CD14-positive monocyte (primary cell): ENCODE data around the gene SHROOM2. TPM values are rescaled to one million over a fixed set of nuclear protein-coding genes. Genes with fewer than 3 reads are reported as not detected.

Experiments
- DNase-seq, 3 donors: peaks; one replicate each; pipeline ENCODE4 v3.0.0-alpha.2; 2011 to 2022
- H2AFZ ChIP-seq: 2 replicates; pipeline ENCODE4 v1.6.0; 2012; ENCODE audit warnings: mild to moderate bottlenecking, low read depth, low read length, inconsistent platforms; ENCODE audit not compliant: insufficient read depth, poor library complexity, severe bottlenecking
- H3K27ac ChIP-seq, 2 donors: 1 replicate in 1 of 2; 2 replicates in 1 of 2; pipeline ENCODE4 v1.5.1; 2012 to 2013; ENCODE audit warnings: low read length in 2 of 2, control low read depth in 1 of 2, inconsistent platforms in 1 of 2, low read depth in 1 of 2, mild to moderate bottlenecking in 1 of 2
- H3K27me3 ChIP-seq, 2 donors: one replicate each; pipeline versions ENCODE4 v1.6.0 to v1.6.1; 2011 to 2013; ENCODE audit warnings: low read length in 2 of 2; ENCODE audit not compliant: control insufficient read depth in 2 of 2, insufficient read depth in 2 of 2
- H3K36me3 ChIP-seq, 2 donors: replicated peaks in 1 of 2; 1 replicate in 1 of 2; 2 replicates in 1 of 2; pipeline versions ENCODE4 v1.5.1 to v1.6.1; 2012 to 2013; ENCODE audit warnings: low read length in 2 of 2, control low read depth in 1 of 2, inconsistent platforms in 1 of 2, mild to moderate bottlenecking in 1 of 2; ENCODE audit not compliant: insufficient read depth in 2 of 2, control insufficient read depth in 1 of 2
- H3K4me1 ChIP-seq, 2 donors: 1 replicate in 1 of 2; 2 replicates in 1 of 2; pipeline versions ENCODE4 v1.5.1 to v1.6.1; 2012 to 2013; ENCODE audit warnings: low read length in 2 of 2, control low read depth in 1 of 2, inconsistent platforms in 1 of 2, mild to moderate bottlenecking in 1 of 2, moderate library complexity in 1 of 2; ENCODE audit not compliant: insufficient read depth in 2 of 2, control insufficient read depth in 1 of 2
- H3K4me2 ChIP-seq: replicated peaks from 2 replicates; pipeline ENCODE3; 2012; ENCODE audit warnings: low read length, moderate library complexity, mild to moderate bottlenecking; ENCODE audit not compliant: poor library complexity, severe bottlenecking; ENCODE audit errors: extremely low read depth
- H3K4me3 ChIP-seq, 3 experiments: fragments of 200-600 bp in 1 of 3; sonication (generic) in 1 of 3; replicated peaks in 1 of 3; 1 replicate in 2 of 3; 2 replicates in 1 of 3; pipeline ENCODE4 v1.5.1; 2011 to 2013; ENCODE audit warnings: low read length in 3 of 3, mild to moderate bottlenecking in 3 of 3, control low read depth in 2 of 3, low read depth in 2 of 3, inconsistent platforms in 1 of 3, moderate library complexity in 1 of 3
- H3K79me2 ChIP-seq: 2 replicates; pipeline ENCODE4 v1.6.0; 2012; ENCODE audit warnings: mild to moderate bottlenecking, control low read depth, inconsistent platforms, low read length, moderate library complexity; ENCODE audit not compliant: insufficient read depth
- H3K9ac ChIP-seq: 2 replicates; pipeline ENCODE4 v1.6.0; 2017; ENCODE audit warnings: low read length, mild to moderate bottlenecking; ENCODE audit not compliant: insufficient read depth, poor library complexity, severe bottlenecking
- H3K9me3 ChIP-seq, 2 donors: replicated peaks in 1 of 2; 1 replicate in 1 of 2; 2 replicates in 1 of 2; pipeline versions ENCODE4 v1.5.1 to v1.6.1; 2012 to 2013; ENCODE audit warnings: low read length in 2 of 2, control low read depth in 1 of 2; ENCODE audit not compliant: control insufficient read depth in 1 of 2, insufficient read depth in 1 of 2
- H4K20me1 ChIP-seq: 2 replicates; pipeline ENCODE4 v1.6.0; 2012; ENCODE audit warnings: mild to moderate bottlenecking, low read length, control low read depth, moderate library complexity; ENCODE audit not compliant: insufficient read depth
- H3K27ac Mint-ChIP-seq, 7 donors: one replicate each; pipeline ENCODE4 v1.8.0; 2020; ENCODE audit warnings: mild to moderate bottlenecking in 7 of 7, mixed read lengths in 7 of 7, moderate library complexity in 6 of 7, inconsistent platforms in 2 of 7
- H3K27me3 Mint-ChIP-seq, 3 donors: one replicate each; pipeline ENCODE4 v1.8.0; 2021 to 2022; ENCODE audit warnings: low read depth in 3 of 3, mild to moderate bottlenecking in 3 of 3, mixed read lengths in 3 of 3, moderate library complexity in 3 of 3, inconsistent platforms in 1 of 3
- H3K36me3 Mint-ChIP-seq, 2 donors: one replicate each; pipeline ENCODE4 v1.8.0; 2020; ENCODE audit warnings: mixed read lengths in 2 of 2, inconsistent platforms in 1 of 2, mild to moderate bottlenecking in 1 of 2
- H3K4me1 Mint-ChIP-seq: one replicate; pipeline ENCODE4 v1.8.0; 2020; ENCODE audit warnings: mild to moderate bottlenecking, mixed read lengths
- H3K4me3 Mint-ChIP-seq, 2 donors: one replicate each; pipeline ENCODE4 v1.8.0; 2020; ENCODE audit warnings: mild to moderate bottlenecking in 2 of 2, mixed read lengths in 2 of 2, moderate library complexity in 1 of 2
- H3K9me3 Mint-ChIP-seq, 7 donors: one replicate each; pipeline ENCODE4 v1.8.0; 2020 to 2022; ENCODE audit warnings: mixed read lengths in 7 of 7, mild to moderate bottlenecking in 6 of 7, moderate library complexity in 6 of 7, inconsistent platforms in 2 of 7
- CTCF ChIP-seq: fragments of 200-600 bp; IDR thresholded peaks from one replicate; pipeline ENCODE4 v1.8.0; 2022; ENCODE audit warnings: antibody characterized with exemption, mild to moderate bottlenecking
- WGBS: methylation state at CpG from one replicate; pipeline ENCODE4 v1.1.5; 2013; ENCODE audit warnings: missing lambda C conversion rate; ENCODE audit not compliant: insufficient coverage; 5-methylcytosine and 5-hydroxymethylcytosine counted together
- intact Hi-C, 2 donors: fragments of 100-400 bp; cut with micrococcal nuclease; formaldehyde crosslinking; loops; one replicate each; pipeline versions ENCODE4 v1.15.0 to v1.15.1; 2023
- polyA plus RNA-seq, 3 donors: library from polyadenylated mRNA; depleted of rRNA in 1 of 3; unstranded in 2 of 3; stranded (reverse) in 1 of 3; fragments of 300-500 nt in 2 of 3; fragments of >200 nt in 1 of 3; fragmentation: Illumina TruSeq in 2 of 3; gene quantifications; 1 replicate in 2 of 3; 2 replicates in 1 of 3; pipeline ENCODE4 v1.2.3, GENCODE V29; 2012 to 2021

SHROOM2 gene
- polyA plus RNA-seq, 3 donors: not detected

DNA sequence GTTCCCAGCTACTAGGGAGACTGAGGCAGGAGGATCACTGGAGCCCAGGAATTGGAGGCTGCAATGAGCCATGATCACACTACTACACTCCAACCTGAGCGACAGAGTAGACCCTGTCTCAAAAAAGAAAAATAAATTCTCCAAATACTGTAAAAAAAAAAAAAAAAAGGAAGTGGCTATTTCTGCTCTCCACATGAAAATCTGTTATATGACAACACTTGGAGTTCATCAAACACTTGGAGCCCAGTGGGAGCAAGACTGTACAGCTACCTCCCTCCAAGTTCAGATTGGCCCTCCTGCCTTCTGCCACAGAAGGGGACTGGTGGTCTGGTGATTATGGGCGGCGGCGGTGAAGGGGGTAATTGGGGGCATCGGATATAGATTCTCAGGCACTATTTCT lies 172.0 kb downstream of the SHROOM2 start:
- intact Hi-C loops: no loop called here
- peaks cover 3 to 8% of the 10 kb centered on the region in 2 donors for H3K4me1 ChIP-seq
- no peak for TF ChIP-seq CTCF
- no peak overlapping the region for H3K4me3 ChIP-seq
- no peak for DNase-seq
- H3K27ac ChIP-seq: no peak overlapping the region
- no peak overlapping the region for H3K27ac Mint-ChIP-seq
- H3K36me3 ChIP-seq: no peaks in the 10 kb centered on the region
- no peak overlapping the region for H2AFZ ChIP-seq
- H3K4me2 ChIP-seq: no peak overlapping the region
- no peaks in the 10 kb centered on the region for H3K36me3 Mint-ChIP-seq
- no peaks in the 10 kb centered on the region for H3K27me3 ChIP-seq
- H3K4me1 Mint-ChIP-seq: peaks cover 21% of the 10 kb centered on the region
- no CpG with 5 or more reads among the region's 5 CpGs for WGBS
- peaks cover 5 to 23% (median 7%) of the 10 kb centered on the region in 3 donors for H3K27me3 Mint-ChIP-seq
- no peak overlapping the region for H3K9ac ChIP-seq
- peaks cover 4 to 23% (median 14%) of the 10 kb centered on the region in 7 donors for H3K9me3 Mint-ChIP-seq
- H3K79me2 ChIP-seq: no peaks in the 10 kb centered on the region
- peaks cover 12 to 16% of the 10 kb centered on the region in 2 donors for H3K9me3 ChIP-seq
- no peaks in the 10 kb centered on the region for H4K20me1 ChIP-seq
- peak overlapping the region in 1 of 2 donors; percentile 39 for H3K4me3 Mint-ChIP-seq

- Histone ChIP-seq H3K27me3 (no peaks in the 10 kb centered on the region), H3K9ac (no peak overlapping the region), H3K9me3 (no peaks in the 10 kb centered on the region), H3K36me3 (no peaks in the 10 kb centered on the region), H3K79me2 (no peaks in the 10 kb centered on the region), H3K27ac (no peak overlapping the region), H2AFZ (no peak overlapping the region), H3K4me3 (no peak overlapping the region), H3K4me1 (peaks cover 3 to 8% of the 10 kb centered on the region in 2 donors), H3K4me2 (no peak overlapping the region), H4K20me1 (no peaks in the 10 kb centered on the region)
- no peak overlapping the region for H3K27ac Mint-ChIP-seq
- no peak for DNase-seq
- intact Hi-C loops: no loop called here
- no peak for TF ChIP-seq CTCF
- peaks cover 3 to 15% (median 5%) of the 10 kb centered on the region in 3 donors for H3K27me3 Mint-ChIP-seq
- peaks cover 0 to 8% (median under 1%) of the 10 kb centered on the region in 7 donors for H3K9me3 Mint-ChIP-seq
- no peak overlapping the region for H3K4me3 Mint-ChIP-seq
- H3K4me1 Mint-ChIP-seq: peaks cover 21% of the 10 kb centered on the region
- 8% methylated on average over 2 of the region's 5 CpGs for WGBS
- no peaks in the 10 kb centered on the region for H3K36me3 Mint-ChIP-seq
These were observed 175.5 kb downstream of the SHROOM2 start for GRCh38 chrX:9961750-9962149.
